ENCODE results near the gene KLHL35.

DNA sequence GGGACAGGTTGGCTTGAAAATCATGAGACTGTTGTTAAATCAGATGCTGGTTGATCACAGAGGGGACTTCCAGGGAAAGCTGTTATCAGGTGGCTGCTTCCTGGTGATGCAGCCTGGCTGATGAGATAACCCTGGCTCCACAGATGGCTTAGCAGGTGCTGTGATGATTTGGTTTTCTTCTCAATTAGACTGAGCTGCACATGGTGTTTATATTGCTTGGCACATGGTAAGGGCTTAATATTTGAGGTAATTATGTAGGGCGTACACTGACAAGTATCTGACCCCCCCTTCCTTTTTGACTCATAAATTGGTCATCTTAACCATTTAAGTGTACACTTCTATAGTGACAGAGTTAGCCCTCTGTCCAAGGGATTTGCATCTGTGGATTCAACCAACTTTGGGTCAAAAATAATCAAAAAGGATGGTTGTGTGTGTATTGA, 26.6 kb downstream of the KLHL35 start:
- no peak for TF ChIP-seq POLR2A (IDR thresholded peaks at IDR 0.05)
- no peak for TF ChIP-seq CTCF (IDR thresholded peaks at IDR 0.05)
- no peak for TF ChIP-seq EP300 (IDR thresholded peaks at IDR 0.05; ENCODE audit: low read depth)
- no peak for TF ChIP-seq POLR2AphosphoS5 (IDR thresholded peaks at IDR 0.05)
